HCT116 (cell line): ENCODE measurements around the gene FRY. TPM values are rescaled to one million over a fixed set of nuclear protein-coding genes. Genes with fewer than 3 reads are reported as not detected.

ENCODE experiments used
- ATAC-seq: fragments of 200-7000 bp; cut with Tn5 transposase; 2 replicates; pipeline ENCODE4 v1.9.1; 2020; ENCODE audit warnings: mild to moderate bottlenecking, moderate library complexity
- BruUV-seq: library from RNA; stranded (reverse); fragments of 400-500 nt; replicated peaks from 2 replicates; lab custom pipeline; 2021; lab: Mats Ljungman, UMichigan
- CTCF ChIA-PET: fragments of 300-600 bp; sonication (Branson Sonifier 250); formaldehyde crosslinking; loops from one replicate; lab custom pipeline; 2021; ENCODE audit warnings: antibody characterized with exemption; lab: Charles Lee
- POLR2A ChIA-PET: fragments of 300-600, 350-600 bp; sonication (Branson Sonifier 250); formaldehyde crosslinking; loops from one replicate; lab custom pipeline; 2021; ENCODE audit warnings: antibody characterized with exemption; lab: Charles Lee
- RAD21 ChIA-PET, 2 experiments: fragments of 300-600 bp; sonication (Branson Sonifier 250); formaldehyde crosslinking; loops; one replicate each; lab custom pipeline; 2023; ENCODE audit warnings: low total read pairs in 2 of 2; ENCODE audit not compliant: uncharacterized antibody in 2 of 2, unreplicated experiment in 2 of 2, low non-redundant PET in 1 of 2; lab: Charles Lee
- DNase-seq: peaks from one replicate; pipeline ENCODE4 v3.0.0-alpha.2; 2010; ENCODE audit warnings: low read depth, low spot score
- H2AFZ ChIP-seq: fragments of 200-600 bp; shearing (Covaris generic), sonication (generic); 2 replicates; pipeline ENCODE4 v1.6.1; 2017; ENCODE audit warnings: low read depth, mixed run types, mixed read lengths, antibody characterized with exemption, low read length; ENCODE audit not compliant: poor library complexity, severe bottlenecking
- H3K27ac ChIP-seq: 2 replicates; pipeline ENCODE4 v1.5.1; 2012; ENCODE audit warnings: low read depth, low read length
- H3K27me3 ChIP-seq: fragments of 200-600 bp; sonication (generic); 2 replicates; pipeline ENCODE4 v1.6.1; 2016; ENCODE audit warnings: mixed run types, low read length, mixed read lengths; ENCODE audit not compliant: insufficient read depth
- H3K36me3 ChIP-seq, 2 experiments: fragments of 200-500 bp in 1 of 2; fragments of 200-600 bp in 1 of 2; sonication (Bioruptor generic) in 1 of 2; sonication (generic) in 1 of 2; 2 replicates each; pipeline versions ENCODE4 v1.5.1 to v1.6.1; 2014 to 2016; ENCODE audit warnings: low read length in 2 of 2, inconsistent platforms in 1 of 2, mixed read lengths in 1 of 2, mixed run types in 1 of 2; ENCODE audit not compliant: insufficient read depth in 2 of 2, control insufficient read depth in 1 of 2
- H3K4me1 ChIP-seq, 2 experiments: fragments of 200-600 bp in 1 of 2; sonication (generic) in 1 of 2; 2 replicates each; pipeline versions ENCODE4 v1.5.1 to v1.6.1; 2012 to 2017; ENCODE audit warnings: low read length in 2 of 2, inconsistent platforms in 1 of 2, mild to moderate bottlenecking in 1 of 2, mixed read lengths in 1 of 2, mixed run types in 1 of 2, moderate library complexity in 1 of 2; ENCODE audit not compliant: insufficient read depth in 2 of 2, control insufficient read depth in 1 of 2
- H3K4me2 ChIP-seq: fragments of 200-600 bp; sonication (generic); 2 replicates; pipeline ENCODE4 v1.6.1; 2017; ENCODE audit warnings: mixed run types, low read length, mixed read lengths
- H3K4me3 ChIP-seq, 2 experiments: fragments of 200-600 bp in 1 of 2; sonication (generic) in 1 of 2; replicated peaks in 1 of 2; 2 replicates each; pipeline ENCODE4 v1.5.1; 2011 to 2016; ENCODE audit warnings: low read length in 2 of 2, control low read depth in 1 of 2, low read depth in 1 of 2, mild to moderate bottlenecking in 1 of 2, mixed read lengths in 1 of 2, mixed run types in 1 of 2
- H3K79me2 ChIP-seq: fragments of 200-600 bp; sonication (generic); 2 replicates; pipeline ENCODE4 v1.6.1; 2017; ENCODE audit warnings: mild to moderate bottlenecking, mixed run types, low read length, moderate library complexity, mixed read lengths; ENCODE audit not compliant: insufficient read depth
- H3K9ac ChIP-seq: fragments of 200-600 bp; sonication (generic); 2 replicates; pipeline ENCODE4 v1.6.1; 2016; ENCODE audit warnings: low read length, mixed read lengths
- H3K9me2 ChIP-seq: fragments of 200-600 bp; sonication (generic), shearing (Covaris generic); 2 replicates; pipeline ENCODE4 v1.6.1; 2017; ENCODE audit warnings: mixed run types, mild to moderate bottlenecking, moderate library complexity; ENCODE audit not compliant: insufficient read depth
- H3K9me3 ChIP-seq, 2 experiments: fragments of 200-500 bp in 1 of 2; fragments of 200-600 bp in 1 of 2; sonication (Bioruptor generic) in 1 of 2; sonication (generic) in 1 of 2; 2 replicates each; pipeline ENCODE4 v1.6.1; 2014 to 2017; ENCODE audit warnings: low read length in 2 of 2, mixed read lengths in 2 of 2, inconsistent platforms in 1 of 2, low read depth in 1 of 2, mild to moderate bottlenecking in 1 of 2, mixed run types in 1 of 2, moderate library complexity in 1 of 2; ENCODE audit not compliant: control insufficient read depth in 1 of 2, insufficient read depth in 1 of 2
- H4K20me1 ChIP-seq: fragments of 200-600 bp; sonication (generic), shearing (Covaris generic); 2 replicates; pipeline ENCODE4 v1.6.1; 2017; ENCODE audit warnings: mixed run types, mild to moderate bottlenecking, moderate library complexity; ENCODE audit not compliant: insufficient read depth
- CBX3 ChIP-seq: IDR thresholded peaks from 2 replicates; pipeline ENCODE4 v1.6.1; 2012; ENCODE audit warnings: low read depth
- CTCF ChIP-seq, 3 experiments: fragments of 200-600 bp in 1 of 3; sonication (generic) in 1 of 3; IDR thresholded peaks in 2 of 3; conservative IDR thresholded peaks in 1 of 3; 2 replicates each; pipeline ENCODE4 v1.5.1; 2012 to 2017; ENCODE audit warnings: low read depth in 2 of 3, low read length in 2 of 3, antibody characterized with exemption in 1 of 3, borderline replicate concordance in 1 of 3, control low read depth in 1 of 3, mild to moderate bottlenecking in 1 of 3, mixed read lengths in 1 of 3, mixed run types in 1 of 3, moderate library complexity in 1 of 3; ENCODE audit not compliant: insufficient read depth in 1 of 3
- EGR1 ChIP-seq: IDR thresholded peaks from 2 replicates; pipeline ENCODE4 v1.6.1; 2012; ENCODE audit warnings: low read depth
- ELF1 ChIP-seq: IDR thresholded peaks from 2 replicates; pipeline ENCODE4 v1.6.1; 2012; ENCODE audit warnings: low read depth, borderline replicate concordance
- EZH2 ChIP-seq: fragments of 200-600 bp; sonication (generic); IDR thresholded peaks from 2 replicates; pipeline ENCODE4 v1.6.1; 2017; ENCODE audit warnings: antibody characterized with exemption, mixed run types
- EZH2phosphoT487 ChIP-seq: fragments of 200-600 bp; IDR thresholded peaks from 2 replicates; pipeline ENCODE4 v1.6.1; 2018; ENCODE audit warnings: antibody characterized with exemption, borderline replicate concordance
- FOSL1 ChIP-seq: IDR thresholded peaks from 2 replicates; pipeline ENCODE4 v1.6.1; 2012; ENCODE audit warnings: low read depth
- JUND ChIP-seq: IDR thresholded peaks from 2 replicates; pipeline ENCODE4 v1.6.1; 2012
- POLR2A ChIP-seq: IDR thresholded peaks from 2 replicates; pipeline ENCODE4 v1.7.0; 2011; ENCODE audit warnings: borderline replicate concordance; ENCODE audit not compliant: insufficient read depth, insufficient read length; ENCODE audit errors: extremely low read depth
- RAD21 ChIP-seq: IDR thresholded peaks from 2 replicates; pipeline ENCODE4 v1.6.1; 2012; ENCODE audit warnings: low read depth, mild to moderate bottlenecking
- REST ChIP-seq: IDR thresholded peaks from 2 replicates; pipeline ENCODE4 v1.6.1; 2012; ENCODE audit warnings: low read depth
- SIN3A ChIP-seq: IDR thresholded peaks from 2 replicates; pipeline ENCODE4 v1.6.1; 2012; ENCODE audit warnings: low read depth
- SP1 ChIP-seq: IDR thresholded peaks from 2 replicates; pipeline ENCODE4 v1.6.1; 2012; ENCODE audit warnings: low read depth
- SRF ChIP-seq: IDR thresholded peaks from 2 replicates; pipeline ENCODE4 v1.6.1; 2012; ENCODE audit warnings: low read depth
- TCF7L2 ChIP-seq: IDR thresholded peaks from 2 replicates; pipeline ENCODE4 v1.7.0; 2011; ENCODE audit warnings: borderline replicate concordance, inconsistent platforms; ENCODE audit not compliant: insufficient read depth, insufficient read length; ENCODE audit errors: extremely low read depth
- YY1 ChIP-seq: IDR thresholded peaks from 2 replicates; pipeline ENCODE4 v1.6.1; 2011; ENCODE audit warnings: low read length, low read depth, moderate library complexity, mild to moderate bottlenecking; ENCODE audit not compliant: insufficient replicate concordance; ENCODE audit errors: extremely low read depth
- ZBTB33 ChIP-seq: IDR thresholded peaks from 2 replicates; pipeline ENCODE4 v1.6.1; 2011; ENCODE audit warnings: mild to moderate bottlenecking, low read length, moderate library complexity; ENCODE audit not compliant: insufficient replicate concordance; ENCODE audit errors: extremely low read depth
- ZFX ChIP-seq: fragments of 450-650 bp; IDR thresholded peaks from 2 replicates; pipeline ENCODE4 v1.6.1; 2017
- intact Hi-C: fragments of 100-400 bp; cut with micrococcal nuclease; formaldehyde crosslinking; loops from 2 replicates; pipeline ENCODE4 v1.10.0; 2022
- total RNA-seq: library from RNA; stranded (reverse); gene quantifications from one replicate; pipeline ENCODE4 v1.2.1, GENCODE V29; 2021; ENCODE audit not compliant: unreplicated experiment
- TF ChIP-seq, protein P1 (sequence below): IDR thresholded peaks from 2 replicates; pipeline ENCODE4 v1.6.1; 2012

The FRY gene
- total RNA-seq, 1 experiment from 2014 or later, result 1.4 TPM

DNA sequence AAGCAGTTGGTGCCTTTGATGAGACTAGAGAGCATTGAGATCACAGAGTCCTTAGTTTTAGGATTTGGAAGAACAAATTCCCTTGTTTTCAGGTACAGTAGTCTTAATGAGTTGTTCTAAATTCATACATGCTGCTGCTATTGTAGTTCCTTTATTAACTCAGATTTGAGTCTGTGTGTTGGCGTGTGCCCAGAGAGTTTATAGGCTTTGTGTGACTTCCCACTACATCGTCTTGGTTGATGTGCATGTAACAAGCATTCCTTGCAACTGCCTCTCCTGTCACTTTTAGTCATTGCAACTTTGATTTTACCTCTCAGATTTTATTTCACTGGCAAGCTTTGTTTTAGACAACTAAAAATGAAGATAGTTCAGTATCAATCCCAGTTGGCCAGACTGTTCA, 148.1 kb downstream of the FRY start:
- no peaks in the 10 kb centered on the region for H3K79me2 ChIP-seq
- CTCF ChIA-PET, result interaction anchor here (6.0 kb wide), 1 partner anchor 15 kb away, joined by 38 read pairs; no protein-coding TSS in a partner anchor

More for the DNA sequence above, 148.1 kb downstream of the FRY start:
- H3K9ac ChIP-seq, result no peak overlapping the region
- no peaks in the 10 kb centered on the region for H3K9me2 ChIP-seq
- intact Hi-C loops, result no loop called here
- ATAC-seq (no peak), DNase-seq (no peak)
- no peak overlapping the region for H3K4me3 ChIP-seq
- H3K9me3 ChIP-seq, result no peaks in the 10 kb centered on the region
- BruUV-seq, result no TSS peak
- no peaks in the 10 kb centered on the region for H3K27me3 ChIP-seq
- ChIA-PET RAD21 (no interaction called here), POLR2A (no interaction called here)
- no peaks in the 10 kb centered on the region for H4K20me1 ChIP-seq
- no peak overlapping the region for H2AFZ ChIP-seq
- H3K4me2 ChIP-seq, result no peak overlapping the region
- no peak overlapping the region for H3K27ac ChIP-seq
- H3K4me1 ChIP-seq, result no peaks in the 10 kb centered on the region
- H3K36me3 ChIP-seq, result no peaks in the 10 kb centered on the region
- TF ChIP-seq FOSL1 (no peak), YY1 (no peak), ELF1 (no peak), POLR2A (no peak), CBX3 (no peak), CTCF (IDR thresholded peaks at IDR 0.05 in 2 of 3, conservative IDR thresholded peaks at IDR 0.05 in 1 of 3; ENCODE audit: borderline replicate concordance in 1 of 3, insufficient read depth in 1 of 3, low read depth in 2 of 3, low read length in 2 of 3) (no peak), SIN3A (no peak), SP1 (no peak), ZBTB33 (no peak), EZH2 (no peak), JUND (no peak), TCF7L2 (no peak), REST (no peak), ZFX (no peak), RAD21 (no peak), SRF (no peak), EZH2phosphoT487 (no peak), EGR1 (no peak)
- TF ChIP-seq, protein P1, sequence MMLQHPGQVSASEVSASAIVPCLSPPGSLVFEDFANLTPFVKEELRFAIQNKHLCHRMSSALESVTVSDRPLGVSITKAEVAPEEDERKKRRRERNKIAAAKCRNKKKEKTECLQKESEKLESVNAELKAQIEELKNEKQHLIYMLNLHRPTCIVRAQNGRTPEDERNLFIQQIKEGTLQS, result no peak
